Parathyroid adenoma (tissue), 2 donors: Measurements from ENCODE around the gene NOL8.

Experiments used
- H2AFZ ChIP-seq: fragments of 300-600 bp; sonication (generic); one replicate; pipeline ENCODE4 v1.7.0; 2017; ENCODE audit warnings: antibody characterized with exemption, mild to moderate bottlenecking
- H3K27ac ChIP-seq: fragments of 300-600 bp; sonication (generic); one replicate; pipeline ENCODE4 v1.7.0; 2017
- H3K27me3 ChIP-seq: fragments of 300-600 bp; sonication (generic); one replicate; pipeline ENCODE4 v1.7.0; 2017; ENCODE audit warnings: low read length; ENCODE audit not compliant: control insufficient read depth, insufficient read depth
- H3K36me3 ChIP-seq: fragments of 300-600 bp; sonication (generic); one replicate; pipeline ENCODE4 v1.7.0; 2017; ENCODE audit warnings: low read length; ENCODE audit not compliant: control insufficient read depth, insufficient read depth
- H3K4me1 ChIP-seq: fragments of 300-600 bp; sonication (generic); one replicate; pipeline ENCODE4 v1.7.0; 2017; ENCODE audit warnings: control low read depth
- H3K4me2 ChIP-seq: fragments of 300-600 bp; sonication (generic); one replicate; pipeline ENCODE4 v1.7.0; 2017; ENCODE audit warnings: low read length
- H3K4me3 ChIP-seq: fragments of 300-600 bp; sonication (generic); one replicate; pipeline ENCODE4 v1.7.0; 2017; ENCODE audit warnings: low read depth, low read length
- H3K79me2 ChIP-seq: fragments of 300-600 bp; sonication (generic); one replicate; pipeline ENCODE4 v1.7.0; 2017; ENCODE audit warnings: control low read depth
- H3K9ac ChIP-seq: fragments of 300-600 bp; sonication (generic); one replicate; pipeline ENCODE4 v1.7.0; 2017; ENCODE audit warnings: mild to moderate bottlenecking
- H3K9me3 ChIP-seq: fragments of 300-600 bp; sonication (generic); one replicate; pipeline ENCODE4 v1.7.0; 2017; ENCODE audit warnings: low read length; ENCODE audit not compliant: control insufficient read depth
- TF ChIP-seq, protein P1 (sequence below): fragments of 300-600 bp; sonication (generic); IDR thresholded peaks from one replicate; pipeline ENCODE4 v1.7.0; 2017; ENCODE audit warnings: antibody characterized with exemption, mild to moderate bottlenecking
- donor health status: primary hyperparathyroidism.

Gene NOL8

GRCh38 chr9:92315456-92315855 lies 9.7 kb downstream of the NOL8 start:
- no peak overlapping the region for H2AFZ ChIP-seq
- no peak overlapping the region for H3K9ac ChIP-seq
- no peaks in the 10 kb centered on the region for H3K79me2 ChIP-seq
- peaks cover 16% of the 10 kb centered on the region for H3K4me1 ChIP-seq
- no peaks in the 10 kb centered on the region for H3K36me3 ChIP-seq
- H3K27me3 ChIP-seq = no peaks in the 10 kb centered on the region
- H3K9me3 ChIP-seq = no peaks in the 10 kb centered on the region
- peak overlapping the region; percentile 24 for H3K4me3 ChIP-seq
- peak overlapping the region; percentile 55 for H3K4me2 ChIP-seq
- H3K27ac ChIP-seq = peak overlapping the region; percentile 49
- TF ChIP-seq, protein P1, sequence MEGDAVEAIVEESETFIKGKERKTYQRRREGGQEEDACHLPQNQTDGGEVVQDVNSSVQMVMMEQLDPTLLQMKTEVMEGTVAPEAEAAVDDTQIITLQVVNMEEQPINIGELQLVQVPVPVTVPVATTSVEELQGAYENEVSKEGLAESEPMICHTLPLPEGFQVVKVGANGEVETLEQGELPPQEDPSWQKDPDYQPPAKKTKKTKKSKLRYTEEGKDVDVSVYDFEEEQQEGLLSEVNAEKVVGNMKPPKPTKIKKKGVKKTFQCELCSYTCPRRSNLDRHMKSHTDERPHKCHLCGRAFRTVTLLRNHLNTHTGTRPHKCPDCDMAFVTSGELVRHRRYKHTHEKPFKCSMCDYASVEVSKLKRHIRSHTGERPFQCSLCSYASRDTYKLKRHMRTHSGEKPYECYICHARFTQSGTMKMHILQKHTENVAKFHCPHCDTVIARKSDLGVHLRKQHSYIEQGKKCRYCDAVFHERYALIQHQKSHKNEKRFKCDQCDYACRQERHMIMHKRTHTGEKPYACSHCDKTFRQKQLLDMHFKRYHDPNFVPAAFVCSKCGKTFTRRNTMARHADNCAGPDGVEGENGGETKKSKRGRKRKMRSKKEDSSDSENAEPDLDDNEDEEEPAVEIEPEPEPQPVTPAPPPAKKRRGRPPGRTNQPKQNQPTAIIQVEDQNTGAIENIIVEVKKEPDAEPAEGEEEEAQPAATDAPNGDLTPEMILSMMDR = no peak

DNA sequence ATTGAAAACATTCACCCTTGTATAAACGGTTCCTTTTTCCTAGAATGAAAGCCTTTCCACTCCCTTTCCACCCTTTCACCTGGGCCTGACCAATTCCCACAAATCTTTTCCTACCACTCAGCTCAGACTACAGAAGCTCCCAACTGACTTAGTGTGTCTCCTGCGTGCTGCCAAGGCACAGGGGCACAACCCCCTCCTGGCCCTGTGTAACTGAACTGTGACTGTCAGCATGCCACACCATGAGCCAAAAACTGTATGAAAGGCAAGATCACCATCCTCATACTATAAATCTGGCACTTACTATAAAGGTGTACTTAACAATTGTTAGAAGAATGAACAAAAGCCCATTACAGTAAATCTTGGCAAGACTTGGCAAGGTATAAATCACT lies 11.5 kb downstream of the NOL8 start:
- Histone ChIP-seq H3K4me2 (peak overlapping the region; percentile 71), H3K4me3 (peak overlapping the region; percentile 29), H3K9me3 (no peaks in the 10 kb centered on the region), H3K79me2 (peaks cover 2% of the 10 kb centered on the region), H3K4me1 (peaks cover 16% of the 10 kb centered on the region), H3K27ac (peak overlapping the region; percentile 63), H3K9ac (no peak overlapping the region), H2AFZ (no peak overlapping the region), H3K27me3 (no peaks in the 10 kb centered on the region), H3K36me3 (no peaks in the 10 kb centered on the region)
- TF ChIP-seq, protein P1 = no peak

GRCh38 chr9:92312887-92313623 lies 12.1 kb downstream of the NOL8 start:
- Histone ChIP-seq H3K27me3 (no peaks in the 10 kb centered on the region), H3K4me2 (peak overlapping the region; percentile 71), H3K27ac (peak overlapping the region; percentile 63), H3K4me1 (peaks cover 16% of the 10 kb centered on the region), H3K9me3 (no peaks in the 10 kb centered on the region), H3K4me3 (peak overlapping the region; percentile 29), H2AFZ (no peak overlapping the region), H3K9ac (no peak overlapping the region), H3K36me3 (no peaks in the 10 kb centered on the region), H3K79me2 (peaks cover 2% of the 10 kb centered on the region)
- TF ChIP-seq, protein P1 = no peak

GRCh38 chr9:92310562-92310961 lies 14.6 kb downstream of the NOL8 start:
- TF ChIP-seq, protein P1 = no peak
- no peaks in the 10 kb centered on the region for H3K36me3 ChIP-seq
- no peak overlapping the region for H3K4me3 ChIP-seq
- no peak overlapping the region for H3K27ac ChIP-seq
- no peak overlapping the region for H3K4me2 ChIP-seq
- H3K4me1 ChIP-seq = peaks cover 16% of the 10 kb centered on the region
- H3K9ac ChIP-seq = no peak overlapping the region
- peaks cover 2% of the 10 kb centered on the region for H3K79me2 ChIP-seq
- no peaks in the 10 kb centered on the region for H3K9me3 ChIP-seq
- no peak overlapping the region for H2AFZ ChIP-seq
- H3K27me3 ChIP-seq = no peaks in the 10 kb centered on the region

- Histone ChIP-seq H3K4me2 (no peak overlapping the region), H3K36me3 (no peaks in the 10 kb centered on the region), H3K4me3 (no peak overlapping the region), H3K9me3 (no peaks in the 10 kb centered on the region), H3K27me3 (no peaks in the 10 kb centered on the region), H3K79me2 (peaks cover 2% of the 10 kb centered on the region), H3K4me1 (peaks cover 6% of the 10 kb centered on the region), H3K27ac (no peak overlapping the region), H3K9ac (no peak overlapping the region), H2AFZ (no peak overlapping the region)
- TF ChIP-seq, protein P1 = no peak
Measured at GRCh38 chr9:92308893-92309292, 16.3 kb downstream of the NOL8 start.
